Measurements from ENCODE around the gene CDC20. TPM values are rescaled to one million over a fixed set of nuclear protein-coding genes. Genes with fewer than 3 reads are reported as not detected.

Gene CDC20
- total RNA-seq, 1 experiment from 2014 or later: 96.9 TPM

- H3K79me2 ChIP-seq (ENCODE audit: low read length): no peaks in the 10 kb centered on the region
- DNase-seq: no peak
- H3K9me3 ChIP-seq (ENCODE audit: low read length): no peaks in the 10 kb centered on the region
- H3K9ac ChIP-seq (ENCODE audit: low read length): no peak overlapping the region
- H3K4me3 ChIP-seq (ENCODE audit: low read length): no peak overlapping the region
- no peaks in the 10 kb centered on the region for H3K36me3 ChIP-seq (ENCODE audit: insufficient read depth, low read length)
- H2AFZ ChIP-seq (ENCODE audit: low read length): no peak overlapping the region
- no peaks in the 10 kb centered on the region for H4K20me1 ChIP-seq (ENCODE audit: insufficient read depth, low read depth, low read length)
- H3K4me1 ChIP-seq (ENCODE audit: low read length): peaks cover 12% of the 10 kb centered on the region
- no peaks in the 10 kb centered on the region for H3K9me2 ChIP-seq (replicated peaks; ENCODE audit: insufficient read depth, low read length)
- no peaks in the 10 kb centered on the region for H3K27me3 ChIP-seq (ENCODE audit: low read length)
- H3K27ac ChIP-seq (ENCODE audit: low read length): no peak overlapping the region
- H3K4me2 ChIP-seq (ENCODE audit: low read depth, low read length, poor library complexity, severe bottlenecking): no peak overlapping the region
Measured at GRCh38 chr1:43338001-43338400, 20.8 kb upstream of the CDC20 start.

- H3K27me3 ChIP-seq (ENCODE audit: low read length): no peaks in the 10 kb centered on the region
- no peaks in the 10 kb centered on the region for H3K9me3 ChIP-seq (ENCODE audit: low read length)
- no peak overlapping the region for H2AFZ ChIP-seq (ENCODE audit: low read length)
- H3K27ac ChIP-seq (ENCODE audit: low read length): no peak overlapping the region
- no peak overlapping the region for H3K4me3 ChIP-seq (ENCODE audit: low read length)
- no peaks in the 10 kb centered on the region for H3K9me2 ChIP-seq (replicated peaks; ENCODE audit: insufficient read depth, low read length)
- peaks cover 12% of the 10 kb centered on the region for H3K4me1 ChIP-seq (ENCODE audit: low read length)
- no peaks in the 10 kb centered on the region for H3K36me3 ChIP-seq (ENCODE audit: insufficient read depth, low read length)
- H3K4me2 ChIP-seq (ENCODE audit: low read depth, low read length, poor library complexity, severe bottlenecking): no peak overlapping the region
- DNase-seq: no peak
- H3K79me2 ChIP-seq (ENCODE audit: low read length): no peaks in the 10 kb centered on the region
- no peaks in the 10 kb centered on the region for H4K20me1 ChIP-seq (ENCODE audit: insufficient read depth, low read depth, low read length)
- H3K9ac ChIP-seq (ENCODE audit: low read length): no peak overlapping the region
Measured at GRCh38 chr1:43339584-43340232, 19.1 kb upstream of the CDC20 start.

GRCh38 chr1:43340559-43340958 is 18.2 kb upstream of the CDC20 start:
- Histone ChIP-seq H3K9me2 (replicated peaks; ENCODE audit: insufficient read depth, low read length) (no peaks in the 10 kb centered on the region), H3K4me1 (ENCODE audit: low read length) (peaks cover 12% of the 10 kb centered on the region), H3K79me2 (ENCODE audit: low read length) (no peaks in the 10 kb centered on the region), H3K36me3 (ENCODE audit: insufficient read depth, low read length) (no peaks in the 10 kb centered on the region), H3K9ac (ENCODE audit: low read length) (no peak overlapping the region), H4K20me1 (ENCODE audit: insufficient read depth, low read depth, low read length) (no peaks in the 10 kb centered on the region), H3K4me2 (ENCODE audit: low read depth, low read length, poor library complexity, severe bottlenecking) (no peak overlapping the region), H3K27me3 (ENCODE audit: low read length) (no peaks in the 10 kb centered on the region), H2AFZ (ENCODE audit: low read length) (no peak overlapping the region), H3K27ac (ENCODE audit: low read length) (no peak overlapping the region), H3K9me3 (ENCODE audit: low read length) (no peaks in the 10 kb centered on the region), H3K4me3 (ENCODE audit: low read length) (no peak overlapping the region)
- no peak for DNase-seq

- Histone ChIP-seq H3K9me2 (replicated peaks; ENCODE audit: insufficient read depth, low read length) (no peaks in the 10 kb centered on the region), H3K4me2 (ENCODE audit: low read depth, low read length, poor library complexity, severe bottlenecking) (no peak overlapping the region), H3K9ac (ENCODE audit: low read length) (no peak overlapping the region), H2AFZ (ENCODE audit: low read length) (no peak overlapping the region), H4K20me1 (ENCODE audit: insufficient read depth, low read depth, low read length) (no peaks in the 10 kb centered on the region), H3K4me1 (ENCODE audit: low read length) (peaks cover 12% of the 10 kb centered on the region), H3K27ac (ENCODE audit: low read length) (no peak overlapping the region), H3K36me3 (ENCODE audit: insufficient read depth, low read length) (no peaks in the 10 kb centered on the region), H3K9me3 (ENCODE audit: low read length) (no peaks in the 10 kb centered on the region), H3K27me3 (ENCODE audit: low read length) (no peaks in the 10 kb centered on the region), H3K4me3 (ENCODE audit: low read length) (no peak overlapping the region), H3K79me2 (ENCODE audit: low read length) (no peaks in the 10 kb centered on the region)
- no peak for DNase-seq
Measured at GRCh38 chr1:43344267-43344850, 14.4 kb upstream of the CDC20 start.

GRCh38 chr1:43345120-43345519 is 13.7 kb upstream of the CDC20 start:
- Histone ChIP-seq H3K27ac (ENCODE audit: low read length) (no peak overlapping the region), H3K4me3 (ENCODE audit: low read length) (no peak overlapping the region), H3K79me2 (ENCODE audit: low read length) (no peaks in the 10 kb centered on the region), H3K9me2 (replicated peaks; ENCODE audit: insufficient read depth, low read length) (no peaks in the 10 kb centered on the region), H3K4me1 (ENCODE audit: low read length) (peaks cover 16% of the 10 kb centered on the region), H2AFZ (ENCODE audit: low read length) (no peak overlapping the region), H3K36me3 (ENCODE audit: insufficient read depth, low read length) (no peaks in the 10 kb centered on the region), H3K4me2 (ENCODE audit: low read depth, low read length, poor library complexity, severe bottlenecking) (no peak overlapping the region), H4K20me1 (ENCODE audit: insufficient read depth, low read depth, low read length) (no peaks in the 10 kb centered on the region), H3K27me3 (ENCODE audit: low read length) (no peaks in the 10 kb centered on the region), H3K9ac (ENCODE audit: low read length) (no peak overlapping the region), H3K9me3 (ENCODE audit: low read length) (no peaks in the 10 kb centered on the region)
- no peak for DNase-seq

GRCh38 chr1:43346636-43347035 is 12.1 kb upstream of the CDC20 start:
- no peaks in the 10 kb centered on the region for H3K27me3 ChIP-seq (ENCODE audit: low read length)
- H3K79me2 ChIP-seq (ENCODE audit: low read length): no peaks in the 10 kb centered on the region
- no peak overlapping the region for H2AFZ ChIP-seq (ENCODE audit: low read length)
- peaks cover 7% of the 10 kb centered on the region for H3K4me1 ChIP-seq (ENCODE audit: low read length)
- H3K9ac ChIP-seq (ENCODE audit: low read length): no peak overlapping the region
- no peaks in the 10 kb centered on the region for H4K20me1 ChIP-seq (ENCODE audit: insufficient read depth, low read depth, low read length)
- H3K4me3 ChIP-seq (ENCODE audit: low read length): no peak overlapping the region
- H3K9me2 ChIP-seq (replicated peaks; ENCODE audit: insufficient read depth, low read length): no peaks in the 10 kb centered on the region
- no peak for DNase-seq
- no peak overlapping the region for H3K4me2 ChIP-seq (ENCODE audit: low read depth, low read length, poor library complexity, severe bottlenecking)
- H3K27ac ChIP-seq (ENCODE audit: low read length): no peak overlapping the region
- no peaks in the 10 kb centered on the region for H3K36me3 ChIP-seq (ENCODE audit: insufficient read depth, low read length)
- H3K9me3 ChIP-seq (ENCODE audit: low read length): no peaks in the 10 kb centered on the region

GRCh38 chr1:43348343-43348808 is 10.4 kb upstream of the CDC20 start:
- no peaks in the 10 kb centered on the region for H3K27me3 ChIP-seq (ENCODE audit: low read length)
- H3K9me2 ChIP-seq (replicated peaks; ENCODE audit: insufficient read depth, low read length): no peaks in the 10 kb centered on the region
- H3K79me2 ChIP-seq (ENCODE audit: low read length): no peaks in the 10 kb centered on the region
- peaks cover 7% of the 10 kb centered on the region for H3K4me1 ChIP-seq (ENCODE audit: low read length)
- DNase-seq: no peak
- H3K9ac ChIP-seq (ENCODE audit: low read length): peak overlapping the region; percentile 56
- H2AFZ ChIP-seq (ENCODE audit: low read length): no peak overlapping the region
- H3K36me3 ChIP-seq (ENCODE audit: insufficient read depth, low read length): no peaks in the 10 kb centered on the region
- no peak overlapping the region for H3K27ac ChIP-seq (ENCODE audit: low read length)
- H4K20me1 ChIP-seq (ENCODE audit: insufficient read depth, low read depth, low read length): no peaks in the 10 kb centered on the region
- H3K4me2 ChIP-seq (ENCODE audit: low read depth, low read length, poor library complexity, severe bottlenecking): peak overlapping the region; percentile 77
- peak overlapping the region; percentile 71 for H3K4me3 ChIP-seq (ENCODE audit: low read length)
- no peaks in the 10 kb centered on the region for H3K9me3 ChIP-seq (ENCODE audit: low read length)

- Histone ChIP-seq H3K4me2 (ENCODE audit: low read depth, low read length, poor library complexity, severe bottlenecking) (peak overlapping the region; percentile 77), H2AFZ (ENCODE audit: low read length) (peak overlapping the region; percentile 39; the same call in 1 of the 2 replicates), H3K9ac (ENCODE audit: low read length) (peak overlapping the region; percentile 80), H3K4me3 (ENCODE audit: low read length) (peak overlapping the region; percentile 71), H3K36me3 (ENCODE audit: insufficient read depth, low read length) (no peaks in the 10 kb centered on the region), H3K79me2 (ENCODE audit: low read length) (no peaks in the 10 kb centered on the region), H3K27me3 (ENCODE audit: low read length) (no peaks in the 10 kb centered on the region), H3K27ac (ENCODE audit: low read length) (0 out of 2 replicates have a peak overlapping the region, but pooled peaks have one; percentile 46), H4K20me1 (ENCODE audit: insufficient read depth, low read depth, low read length) (no peaks in the 10 kb centered on the region), H3K4me1 (ENCODE audit: low read length) (peaks cover 7% of the 10 kb centered on the region), H3K9me2 (replicated peaks; ENCODE audit: insufficient read depth, low read length) (no peaks in the 10 kb centered on the region), H3K9me3 (ENCODE audit: low read length) (no peaks in the 10 kb centered on the region)
- DNase-seq: peak; percentile 87
Measured at GRCh38 chr1:43348809-43349593, 9.8 kb upstream of the CDC20 start.
